ENCODE results near the gene DKKL1. TPM values are rescaled to one million over a fixed set of nuclear protein-coding genes. Genes with fewer than 3 reads are reported as not detected.

Gene DKKL1
- total RNA-seq, 1 experiment from 2014 or later = 2.4 TPM

- TF ChIP-seq GRHL2 (CRISPR knock-in tag; IDR thresholded peaks at IDR 0.05; ENCODE audit: insufficient replicate concordance, severe bottlenecking) = no peak
- TF ChIP-seq ATF2 (CRISPR knock-in tag; IDR thresholded peaks at IDR 0.05; ENCODE audit: borderline replicate concordance, low read depth) = no peak
- no peak for TF ChIP-seq IRF2 (CRISPR knock-in tag; IDR thresholded peaks at IDR 0.05; ENCODE audit: borderline replicate concordance, low read depth)
- TF ChIP-seq SP1 (CRISPR knock-in tag; conservative IDR thresholded peaks at IDR 0.05) = peak; percentile 89
- TF ChIP-seq JUN (CRISPR knock-in tag; IDR thresholded peaks at IDR 0.05) = peak; percentile 84; the same call in 1 of the 2 replicates
- no peak for TF ChIP-seq HMGA2 (CRISPR knock-in tag; IDR thresholded peaks at IDR 0.05)
- TF ChIP-seq E2F4 (CRISPR knock-in tag; IDR thresholded peaks at IDR 0.05; ENCODE audit: borderline replicate concordance, low read depth) = no peak
- TF ChIP-seq ESRRA (CRISPR knock-in tag; IDR thresholded peaks at IDR 0.05; ENCODE audit: borderline replicate concordance) = peak; percentile 91; the same call in 1 of the 2 replicates
- TF ChIP-seq E2F1 (CRISPR knock-in tag; IDR thresholded peaks at IDR 0.05) = peak; percentile 97
- TF ChIP-seq CREM (CRISPR knock-in tag; IDR thresholded peaks at IDR 0.05) = peak; percentile 89
- peak; percentile 97 for TF ChIP-seq ZNF281 (CRISPR knock-in tag; IDR thresholded peaks at IDR 0.05)
- TF ChIP-seq ZNF263 (CRISPR knock-in tag; IDR thresholded peaks at IDR 0.05; ENCODE audit: low read depth) = no peak
- TF ChIP-seq MYBL2 (CRISPR knock-in tag; IDR thresholded peaks at IDR 0.05) = peak; percentile 95
- peak; percentile 96 for TF ChIP-seq TP53 (CRISPR knock-in tag; IDR thresholded peaks at IDR 0.05)
- no peak for TF ChIP-seq ZSCAN18 (CRISPR knock-in tag; IDR thresholded peaks at IDR 0.05)
- TF ChIP-seq SMAD4 (CRISPR knock-in tag; IDR thresholded peaks at IDR 0.05) = peak; percentile 94
- no peak for TF ChIP-seq RORB (CRISPR knock-in tag; IDR thresholded peaks at IDR 0.05)
- no peak for TF ChIP-seq ZNF532 (CRISPR knock-in tag; IDR thresholded peaks at IDR 0.05; ENCODE audit: borderline replicate concordance)
- TF ChIP-seq KAT7 (CRISPR knock-in tag; IDR thresholded peaks at IDR 0.05; ENCODE audit: borderline replicate concordance) = peak; percentile 53; the same call in 1 of the 2 replicates
- no peak for TF ChIP-seq MXD4 (CRISPR knock-in tag; IDR thresholded peaks at IDR 0.05; ENCODE audit: borderline replicate concordance)
- 0 out of 2 replicates have a peak, but pooled peaks have one; percentile 35 for TF ChIP-seq PRDM15 (CRISPR knock-in tag; IDR thresholded peaks at IDR 0.05)
- no peak for TF ChIP-seq ZNF423 (CRISPR knock-in tag; IDR thresholded peaks at IDR 0.05)
Measured at GRCh38 chr19:49339301-49340068, 24.2 kb upstream of the DKKL1 start (continued).
